Measurements from ENCODE around the gene CPEB3. TPM values are rescaled to one million over a fixed set of nuclear protein-coding genes. Genes with fewer than 3 reads are reported as not detected.

Gene CPEB3
- total RNA-seq, 1 donor from 2014 or later = 8.0 TPM

GRCh38 chr10:92248566-92248965 lies 42.3 kb downstream of the CPEB3 start:
- Mint-ChIP-seq H3K4me1 (ENCODE audit: low read depth, unreplicated experiment) (no peaks in the 10 kb centered on the region), H3K27ac (ENCODE audit: unreplicated experiment) (no peak overlapping the region), H3K9me3 (ENCODE audit: unreplicated experiment) (no peaks in the 10 kb centered on the region), H3K4me3 (ENCODE audit: unreplicated experiment) (no peak overlapping the region), H3K36me3 (ENCODE audit: unreplicated experiment) (no peaks in the 10 kb centered on the region), H3K27me3 (ENCODE audit: unreplicated experiment) (no peaks in the 10 kb centered on the region)
- DNase-seq = no peak
- TF ChIP-seq CTCF (IDR thresholded peaks at IDR 0.05; ENCODE audit: partially characterized antibody, unreplicated experiment) = no peak

- H3K27ac Mint-ChIP-seq (ENCODE audit: unreplicated experiment) = no peak overlapping the region
- peaks cover 7% of the 10 kb centered on the region for H3K9me3 Mint-ChIP-seq (ENCODE audit: unreplicated experiment)
- H3K4me1 Mint-ChIP-seq (ENCODE audit: low read depth, unreplicated experiment) = peaks cover 11% of the 10 kb centered on the region
- TF ChIP-seq CTCF (IDR thresholded peaks at IDR 0.05; ENCODE audit: partially characterized antibody, unreplicated experiment) = no peak
- no peak for DNase-seq
- peaks cover 3% of the 10 kb centered on the region for H3K27me3 Mint-ChIP-seq (ENCODE audit: unreplicated experiment)
- no peaks in the 10 kb centered on the region for H3K36me3 Mint-ChIP-seq (ENCODE audit: unreplicated experiment)
- H3K4me3 Mint-ChIP-seq (ENCODE audit: unreplicated experiment) = no peak overlapping the region
Observed at GRCh38 chr10:92244796-92245195, 46.1 kb downstream of the CPEB3 start.

GRCh38 chr10:92242910-92243671 lies 47.8 kb downstream of the CPEB3 start:
- no peak for TF ChIP-seq CTCF (IDR thresholded peaks at IDR 0.05; ENCODE audit: partially characterized antibody, unreplicated experiment)
- Mint-ChIP-seq H3K36me3 (ENCODE audit: unreplicated experiment) (no peaks in the 10 kb centered on the region), H3K9me3 (ENCODE audit: unreplicated experiment) (peaks cover 10% of the 10 kb centered on the region), H3K4me3 (ENCODE audit: unreplicated experiment) (peak overlapping the region; percentile 83), H3K27ac (ENCODE audit: unreplicated experiment) (peak overlapping the region; percentile 49), H3K27me3 (ENCODE audit: unreplicated experiment) (peaks cover 7% of the 10 kb centered on the region), H3K4me1 (ENCODE audit: low read depth, unreplicated experiment) (peaks cover 18% of the 10 kb centered on the region)
- peak; percentile 51 for DNase-seq

- no peaks in the 10 kb centered on the region for H3K36me3 Mint-ChIP-seq (ENCODE audit: unreplicated experiment)
- peaks cover 21% of the 10 kb centered on the region for H3K4me1 Mint-ChIP-seq (ENCODE audit: low read depth, unreplicated experiment)
- DNase-seq = no peak
- H3K27me3 Mint-ChIP-seq (ENCODE audit: unreplicated experiment) = peaks cover 7% of the 10 kb centered on the region
- H3K4me3 Mint-ChIP-seq (ENCODE audit: unreplicated experiment) = peak overlapping the region; percentile 83
- no peak overlapping the region for H3K27ac Mint-ChIP-seq (ENCODE audit: unreplicated experiment)
- no peak for TF ChIP-seq CTCF (IDR thresholded peaks at IDR 0.05; ENCODE audit: partially characterized antibody, unreplicated experiment)
- peaks cover 10% of the 10 kb centered on the region for H3K9me3 Mint-ChIP-seq (ENCODE audit: unreplicated experiment)
Observed at GRCh38 chr10:92242380-92242779, 48.5 kb downstream of the CPEB3 start.

- Mint-ChIP-seq H3K36me3 (ENCODE audit: unreplicated experiment) (no peaks in the 10 kb centered on the region), H3K4me3 (ENCODE audit: unreplicated experiment) (peak overlapping the region; percentile 97), H3K9me3 (ENCODE audit: unreplicated experiment) (peaks cover 10% of the 10 kb centered on the region), H3K27me3 (ENCODE audit: unreplicated experiment) (peaks cover 7% of the 10 kb centered on the region), H3K27ac (ENCODE audit: unreplicated experiment) (peak overlapping the region; percentile 95), H3K4me1 (ENCODE audit: low read depth, unreplicated experiment) (peaks cover 21% of the 10 kb centered on the region)
- no peak for TF ChIP-seq CTCF (IDR thresholded peaks at IDR 0.05; ENCODE audit: partially characterized antibody, unreplicated experiment)
- no peak for DNase-seq
Observed at GRCh38 chr10:92241501-92241900, 49.4 kb downstream of the CPEB3 start.

Measured in glutamatergic neuron (in vitro differentiated cells).